ENCODE results near the gene C9orf43.
A peak's percentile ranks its signal among the peaks of the same experiment; 100 is the strongest.
"Not testable (repeated sequence)": the region's sequence is repeated elsewhere in the genome, so short reads cannot be mapped to it uniquely, and the experiment has no call there.

The C9orf43 gene

GRCh38 chr9:113375057-113376023, 35.2 kb upstream of the C9orf43 start:
- in situ Hi-C loops (cut with HindIII; ENCODE audit: low sequenced_read_pairs) = no loop called here
- DNase-seq (ENCODE audit: low read depth, low spot score) = no peak
- H3K4me3 ChIP-seq (ENCODE audit: low read depth, low read length) = no peak overlapping the region
- TF ChIP-seq, protein P1, sequence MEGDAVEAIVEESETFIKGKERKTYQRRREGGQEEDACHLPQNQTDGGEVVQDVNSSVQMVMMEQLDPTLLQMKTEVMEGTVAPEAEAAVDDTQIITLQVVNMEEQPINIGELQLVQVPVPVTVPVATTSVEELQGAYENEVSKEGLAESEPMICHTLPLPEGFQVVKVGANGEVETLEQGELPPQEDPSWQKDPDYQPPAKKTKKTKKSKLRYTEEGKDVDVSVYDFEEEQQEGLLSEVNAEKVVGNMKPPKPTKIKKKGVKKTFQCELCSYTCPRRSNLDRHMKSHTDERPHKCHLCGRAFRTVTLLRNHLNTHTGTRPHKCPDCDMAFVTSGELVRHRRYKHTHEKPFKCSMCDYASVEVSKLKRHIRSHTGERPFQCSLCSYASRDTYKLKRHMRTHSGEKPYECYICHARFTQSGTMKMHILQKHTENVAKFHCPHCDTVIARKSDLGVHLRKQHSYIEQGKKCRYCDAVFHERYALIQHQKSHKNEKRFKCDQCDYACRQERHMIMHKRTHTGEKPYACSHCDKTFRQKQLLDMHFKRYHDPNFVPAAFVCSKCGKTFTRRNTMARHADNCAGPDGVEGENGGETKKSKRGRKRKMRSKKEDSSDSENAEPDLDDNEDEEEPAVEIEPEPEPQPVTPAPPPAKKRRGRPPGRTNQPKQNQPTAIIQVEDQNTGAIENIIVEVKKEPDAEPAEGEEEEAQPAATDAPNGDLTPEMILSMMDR (IDR thresholded peaks at IDR 0.05; ENCODE audit: low read depth, low read length) = no peak

- TF ChIP-seq, protein P1 (IDR thresholded peaks at IDR 0.05; ENCODE audit: low read depth, low read length) = no peak
- in situ Hi-C loops (cut with HindIII; ENCODE audit: low sequenced_read_pairs) = no loop called here
- H3K4me3 ChIP-seq (ENCODE audit: low read depth, low read length) = peak within 1 kb of the TSS; percentile 69
- peak; percentile 73 for DNase-seq (ENCODE audit: low read depth, low spot score)
Observed at GRCh38 chr9:113376634-113377567, 33.6 kb upstream of the C9orf43 start, which contains the start of gene HDHD3. TSS of gene HDHD3 (minus strand) at chr9:113376986. CDS start at chr9:113374354, 2,632 bp downstream.

DNA sequence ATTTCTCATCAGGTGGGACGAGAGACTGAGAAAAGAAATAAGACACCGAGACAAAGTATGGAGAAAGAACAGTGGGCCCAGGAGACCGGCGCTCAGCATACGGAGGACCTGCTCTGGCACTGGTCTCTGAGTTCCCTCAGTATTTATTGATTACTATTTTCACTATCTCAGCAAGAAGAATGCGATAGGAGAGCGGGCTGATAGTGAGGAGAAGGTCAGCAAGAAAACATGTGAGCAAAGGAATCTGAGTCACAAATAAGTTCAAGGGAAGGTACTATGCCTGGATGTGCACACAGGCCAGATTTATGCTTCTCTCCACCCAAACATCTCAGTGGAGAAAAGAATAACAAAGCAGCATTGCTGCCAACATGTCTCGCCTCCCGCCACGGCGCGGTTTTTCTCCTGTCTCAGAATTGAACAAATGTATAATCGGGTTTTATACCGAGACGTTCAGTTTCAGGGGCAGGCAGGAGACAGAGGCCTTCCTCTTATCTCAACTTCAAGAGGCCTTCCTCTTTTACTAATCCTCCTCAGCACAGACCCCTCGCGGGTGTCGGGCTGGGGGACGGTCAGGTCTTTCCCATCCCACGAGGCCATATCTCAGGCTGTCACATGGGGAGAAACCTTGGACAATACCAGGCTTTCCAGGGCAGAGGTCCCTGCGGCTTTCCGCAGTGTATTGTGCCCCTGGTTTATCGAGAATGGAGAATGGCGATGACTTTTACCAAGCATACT, 31.3 kb upstream of the C9orf43 start:
- in situ Hi-C loops (cut with HindIII; ENCODE audit: low sequenced_read_pairs); DNase-seq (ENCODE audit: low read depth, low spot score); H3K4me3 ChIP-seq (ENCODE audit: low read depth, low read length): not testable (repeated sequence)

DNA sequence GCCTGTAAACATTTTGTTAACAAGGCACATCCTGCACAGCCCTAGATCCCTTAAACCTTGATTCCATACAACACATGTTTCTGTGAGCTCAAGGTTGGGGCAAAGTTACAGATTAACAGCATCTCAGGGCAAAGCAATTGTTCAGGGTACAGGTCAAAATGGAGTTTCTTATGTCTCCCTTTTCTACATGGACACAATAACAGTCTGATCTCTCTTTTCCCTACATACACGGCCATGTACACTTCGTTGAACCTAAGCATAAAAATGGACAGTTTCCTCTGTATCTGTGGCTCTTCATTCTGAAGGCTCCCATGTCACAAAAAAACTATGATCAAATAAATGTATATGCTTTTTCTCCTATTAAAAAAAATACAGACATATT, 30.7 kb upstream of the C9orf43 start:
- H3K4me3 ChIP-seq (ENCODE audit: low read depth, low read length); DNase-seq (ENCODE audit: low read depth, low spot score); in situ Hi-C loops (cut with HindIII; ENCODE audit: low sequenced_read_pairs): not testable (repeated sequence)

DNA sequence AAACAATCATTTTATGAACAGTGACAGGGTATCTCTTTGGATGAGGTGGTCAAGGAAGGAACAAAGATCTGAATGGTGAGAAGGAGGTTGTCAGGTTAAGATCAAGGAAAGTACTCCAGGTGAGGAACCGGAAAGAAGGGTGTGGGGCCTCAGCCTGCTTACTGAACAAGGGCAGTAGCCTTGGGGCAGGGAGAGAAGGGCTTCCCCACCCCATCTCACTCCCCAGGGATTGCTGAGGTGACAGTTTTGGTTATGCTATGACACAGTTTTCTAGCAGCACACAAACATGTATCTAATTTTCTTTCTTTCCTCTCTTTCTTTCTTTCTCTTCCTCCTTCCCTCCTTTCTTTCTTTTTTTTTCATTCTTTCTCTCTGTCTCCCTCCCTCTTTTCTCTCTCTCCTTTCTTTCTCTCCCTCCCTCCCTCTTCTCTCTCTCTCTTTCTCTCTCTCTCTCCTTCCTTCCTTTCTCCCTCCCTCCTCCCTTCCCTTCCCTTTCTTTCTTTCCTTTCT, 29.6 kb upstream of the C9orf43 start:
- DNase-seq (ENCODE audit: low read depth, low spot score) = no peak
- in situ Hi-C loops (cut with HindIII; ENCODE audit: low sequenced_read_pairs) = no loop called here
- H3K4me3 ChIP-seq (ENCODE audit: low read depth, low read length) = no peak overlapping the region
- TF ChIP-seq, protein P1 (IDR thresholded peaks at IDR 0.05; ENCODE audit: low read depth, low read length) = no peak

- in situ Hi-C loops (cut with HindIII; ENCODE audit: low sequenced_read_pairs) = not testable (repeated sequence)
Observed at GRCh38 chr9:113381441-113381840, 29.1 kb upstream of the C9orf43 start.

DNA sequence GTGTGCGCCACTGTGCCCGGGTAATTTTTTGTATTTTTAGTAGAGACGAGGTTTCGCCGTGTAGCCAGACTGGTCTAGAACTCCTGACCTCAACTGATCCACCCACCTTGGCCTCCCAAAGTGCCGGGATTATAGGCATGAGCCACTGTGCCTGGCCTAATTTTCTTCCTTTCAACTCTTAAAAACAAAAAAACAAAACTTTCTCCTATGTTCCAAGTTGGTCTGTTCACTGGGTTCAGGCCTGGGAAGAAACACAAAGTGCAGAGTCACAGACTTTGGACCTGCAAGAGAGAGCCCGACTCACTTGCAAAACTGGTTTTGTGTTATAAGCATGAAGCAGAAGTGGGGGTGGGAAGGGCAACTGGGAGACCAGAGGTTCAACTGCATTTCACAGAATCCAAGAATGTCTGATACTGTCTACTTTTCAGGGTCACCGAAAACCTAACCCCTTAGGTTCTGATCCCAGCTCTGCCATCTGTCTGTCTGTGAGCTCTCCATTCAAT, 28.6 kb upstream of the C9orf43 start:
- no peak overlapping the region for H3K4me3 ChIP-seq (ENCODE audit: low read depth, low read length)
- no peak for DNase-seq (ENCODE audit: low read depth, low spot score)
- TF ChIP-seq, protein P1 (IDR thresholded peaks at IDR 0.05; ENCODE audit: low read depth, low read length) = no peak
- in situ Hi-C loops (cut with HindIII; ENCODE audit: low sequenced_read_pairs) = no loop called here

More at GRCh38 chr9:113381441-113381840, 29.1 kb upstream of the C9orf43 start:
- not testable (repeated sequence) for DNase-seq (ENCODE audit: low read depth, low spot score); H3K4me3 ChIP-seq (ENCODE audit: low read depth, low read length)

Data from astrocyte of the spinal cord (primary cell).